Measurements from ENCODE around the gene TAPT1.

Gene TAPT1

GRCh38 chr4:16243285-16243684, 17.0 kb upstream of the TAPT1 start:
- no peak for TF ChIP-seq CTCF (IDR thresholded peaks at IDR 0.05; ENCODE audit: low read depth, low read length)
- no peak overlapping the region for H3K4me3 ChIP-seq (ENCODE audit: low read depth, low read length)

- no peak for TF ChIP-seq CTCF (IDR thresholded peaks at IDR 0.05; ENCODE audit: low read depth, low read length)
These were observed 14.0 kb upstream of the TAPT1 start for GRCh38 chr4:16240300-16240699.

GRCh38 chr4:16239086-16239485, 12.8 kb upstream of the TAPT1 start:
- no peak overlapping the region for H3K4me3 ChIP-seq (ENCODE audit: low read depth, low read length)
- TF ChIP-seq CTCF (IDR thresholded peaks at IDR 0.05; ENCODE audit: low read depth, low read length): no peak

More at GRCh38 chr4:16240300-16240699, 14.0 kb upstream of the TAPT1 start:
- no peak overlapping the region for H3K4me3 ChIP-seq (ENCODE audit: low read depth, low read length)

- TF ChIP-seq CTCF (IDR thresholded peaks at IDR 0.05; ENCODE audit: low read depth, low read length): no peak
These were observed 12.1 kb upstream of the TAPT1 start for GRCh38 chr4:16238327-16238726.

GRCh38 chr4:16237715-16238114, 11.4 kb upstream of the TAPT1 start:
- TF ChIP-seq CTCF (IDR thresholded peaks at IDR 0.05; ENCODE audit: low read depth, low read length): no peak
- H3K4me3 ChIP-seq (ENCODE audit: low read depth, low read length): no peak overlapping the region

More at GRCh38 chr4:16238327-16238726, 12.1 kb upstream of the TAPT1 start:
- H3K4me3 ChIP-seq (ENCODE audit: low read depth, low read length): no peak overlapping the region

- no peak for TF ChIP-seq CTCF (IDR thresholded peaks at IDR 0.05; ENCODE audit: low read depth, low read length)
- H3K4me3 ChIP-seq (ENCODE audit: low read depth, low read length): no peak overlapping the region
These were observed 10.2 kb upstream of the TAPT1 start for GRCh38 chr4:16236402-16237023.

- no peak for TF ChIP-seq CTCF (IDR thresholded peaks at IDR 0.05; ENCODE audit: low read depth, low read length)
- no peak overlapping the region for H3K4me3 ChIP-seq (ENCODE audit: low read depth, low read length)
These were observed 8.9 kb upstream of the TAPT1 start for GRCh38 chr4:16235209-16235608.
